HepG2 (cell line): ENCODE data around the gene GPSM1. TPM values are rescaled to one million over a fixed set of nuclear protein-coding genes. Genes with fewer than 3 reads are reported as not detected.

Experiments used
- ATAC-seq: fragments of 200-7000 bp; cut with Tn5 transposase; 3 replicates; pipeline ENCODE4 v1.9.1; 2020; ENCODE audit warnings: mild to moderate bottlenecking, moderate library complexity
- BruUV-seq: library from RNA; stranded (reverse); fragments of 400-500 nt; replicated peaks from 2 replicates; lab custom pipeline; 2021; lab: Mats Ljungman, UMichigan
- CTCF ChIA-PET: fragments of 300-600 bp; formaldehyde crosslinking; extraction: SDS; loops from one replicate; lab custom pipeline; 2021; ENCODE audit warnings: low total read pairs, inconsistent platforms, low intra/inter-chr PET ratio; lab: Yijun Ruan, JAX
- POLR2A ChIA-PET: fragments of 350-600 bp; sonication (Branson Sonifier 250); formaldehyde crosslinking; loops from one replicate; lab custom pipeline; 2020; ENCODE audit warnings: antibody characterized with exemption, inconsistent platforms; lab: Yijun Ruan, JAX
- DNase-seq: peaks from one replicate; pipeline ENCODE4 v3.0.0-alpha.2; 2015; ENCODE audit warnings: low spot score
- FAIRE-seq: peaks from 3 replicates; lab custom pipeline; 2011; peaks lifted over from hg19 to GRCh38; lab: Jason Lieb, UNC
- H2AFZ ChIP-seq: one replicate; pipeline ENCODE4 v1.6.1; 2011; ENCODE audit warnings: low read length, inconsistent platforms
- H3K27ac ChIP-seq: fragments of 300-600 bp; 3 replicates; pipeline ENCODE4 v1.8.0; 2011; ENCODE audit warnings: mixed run types, mild to moderate bottlenecking, mixed read lengths, low read length, inconsistent platforms; ENCODE audit not compliant: insufficient read depth; ENCODE audit errors: extremely low read length
- H3K27me3 ChIP-seq, 2 experiments: fragments of 200-600 bp in 1 of 2; 2 replicates in 1 of 2; 3 replicates in 1 of 2; pipeline versions ENCODE4 v1.6.0 to v1.8.0; 2011; ENCODE audit warnings: low read length in 2 of 2, mild to moderate bottlenecking in 2 of 2, moderate library complexity in 2 of 2, inconsistent platforms in 1 of 2; ENCODE audit not compliant: insufficient read depth in 2 of 2, control insufficient read depth in 1 of 2
- H3K36me3 ChIP-seq, 2 experiments: fragments of 200-600 bp in 1 of 2; replicated peaks in 1 of 2; 2 replicates in 1 of 2; 3 replicates in 1 of 2; pipeline versions ENCODE4 v1.5.1 to v1.8.0; 2011; ENCODE audit warnings: low read length in 2 of 2, inconsistent platforms in 1 of 2; ENCODE audit not compliant: insufficient read depth in 2 of 2, control insufficient read depth in 1 of 2
- H3K4me1 ChIP-seq: 2 replicates; pipeline ENCODE4 v1.5.1; 2012; ENCODE audit warnings: low read length, inconsistent platforms; ENCODE audit not compliant: insufficient read depth
- H3K4me2 ChIP-seq: 2 replicates; pipeline ENCODE4 v1.6.0; 2011; ENCODE audit warnings: low read depth, low read length, inconsistent platforms
- H3K4me3 ChIP-seq, 3 experiments: fragments of 200-600 bp in 1 of 3; sonication (generic), shearing (Covaris generic) in 1 of 3; replicated peaks in 1 of 3; 2 replicates each; pipeline ENCODE4 v1.5.1; 2011 to 2016; ENCODE audit warnings: low read length in 3 of 3, inconsistent platforms in 2 of 3, low read depth in 2 of 3, mild to moderate bottlenecking in 2 of 3, control low read depth in 1 of 3, mixed read lengths in 1 of 3; ENCODE audit not compliant: insufficient read depth in 1 of 3
- H3K79me2 ChIP-seq: one replicate; pipeline ENCODE4 v1.6.1; 2011; ENCODE audit warnings: low read length, inconsistent platforms; ENCODE audit not compliant: insufficient read depth
- H3K9ac ChIP-seq: 2 replicates; pipeline ENCODE4 v1.6.0; 2011; ENCODE audit warnings: mild to moderate bottlenecking, low read depth, low read length, inconsistent platforms; ENCODE audit not compliant: insufficient read depth
- H3K9me3 ChIP-seq: 2 replicates; pipeline ENCODE4 v1.5.1; 2012; ENCODE audit warnings: mild to moderate bottlenecking, low read length
- H4K20me1 ChIP-seq: 2 replicates; pipeline ENCODE4 v1.6.0; 2011; ENCODE audit warnings: inconsistent platforms, mild to moderate bottlenecking, low read length, moderate library complexity; ENCODE audit not compliant: insufficient read depth
- HOXA3 ChIP-seq: sonication (generic); formaldehyde crosslinking; IDR thresholded peaks from 2 replicates; pipeline ENCODE4 v1.5.0; 2020; ENCODE audit warnings: missing genetic modification reagents
- KLF9 ChIP-seq: IDR thresholded peaks from 2 replicates; pipeline ENCODE4 v1.6.1; 2016; ENCODE audit warnings: low read depth
- RFX1 ChIP-seq: fragments of 450-650 bp; IDR thresholded peaks from 2 replicates; pipeline ENCODE4 v1.6.1; 2017
- SKIL ChIP-seq: sonication (generic); formaldehyde crosslinking; IDR thresholded peaks from 2 replicates; pipeline ENCODE4 v1.8.0; 2022; ENCODE audit warnings: missing genetic modification reagents, mild to moderate bottlenecking, moderate library complexity, borderline replicate concordance
- TCF12 ChIP-seq, 2 experiments: fragments of 450-650 bp in 1 of 2; sonication (generic) in 1 of 2; formaldehyde crosslinking in 1 of 2; IDR thresholded peaks; 2 replicates each; pipeline versions ENCODE4 v1.6.1 to v1.8.0; 2017 to 2022; ENCODE audit warnings: antibody characterized with exemption in 1 of 2, mild to moderate bottlenecking in 1 of 2, missing genetic modification reagents in 1 of 2, moderate library complexity in 1 of 2
- ZC3H13 ChIP-seq: sonication (generic); formaldehyde crosslinking; IDR thresholded peaks from 2 replicates; pipeline ENCODE4 v1.8.1; 2023; ENCODE audit warnings: mild to moderate bottlenecking, missing genetic modification reagents, moderate library complexity
- ZNF124 ChIP-seq: sonication (generic); formaldehyde crosslinking; IDR thresholded peaks from 2 replicates; pipeline ENCODE4 v1.4.0; 2020; ENCODE audit warnings: missing genetic modification reagents
- ZNF672 ChIP-seq: sonication (generic); formaldehyde crosslinking; IDR thresholded peaks from 2 replicates; pipeline ENCODE4 v1.8.1; 2022; ENCODE audit warnings: missing genetic modification reagents
- ZXDC ChIP-seq: sonication (generic); formaldehyde crosslinking; IDR thresholded peaks from 2 replicates; pipeline ENCODE4 v1.5.0; 2020; ENCODE audit warnings: mild to moderate bottlenecking, missing genetic modification reagents
- WGBS: methylation state at CpG from one replicate; pipeline ENCODE4 v1.1.6; 2017; ENCODE audit warnings: low lambda C conversion rate; 5-methylcytosine and 5-hydroxymethylcytosine counted together
- in situ Hi-C: cut with HindIII; loops from 2 replicates; pipeline ENCODE4 v1.10.0; 2017; ENCODE audit warnings: low pct_unique_long_range_greater_than_20kb; ENCODE audit not compliant: extremely low pct_ligation_motif_present
- intact Hi-C: fragments of 100-400 bp; cut with micrococcal nuclease; formaldehyde crosslinking; loops from one replicate; pipeline ENCODE4 v1.10.0; 2022; ENCODE audit not compliant: unreplicated experiment
- polyA plus RNA-seq, 8 experiments: library from polyadenylated mRNA; depleted of rRNA in 3 of 8; stranded (reverse) in 7 of 8; unstranded in 1 of 8; fragments of >200 nt; fragmentation: Illumina TruSeq in 4 of 8; extraction: Trizol in 4 of 8; gene quantifications; 2 replicates each; pipeline versions ENCODE4 v1.2.1 to v1.2.3, GENCODE V29; 2011 to 2016; ENCODE audit warnings: low read depth in 4 of 8, missing spikeins in 1 of 8, mixed read lengths in 1 of 8; ENCODE audit not compliant: insufficient read depth in 1 of 8
- total RNA-seq, 5 experiments: library from RNA; depleted of rRNA; stranded (reverse); fragments of >200 nt; fragmentation: Illumina TruSeq; extraction: Trizol; gene quantifications; 2 replicates each; pipeline ENCODE4 v1.2.3, GENCODE V29; 2016; ENCODE audit warnings: low read depth in 1 of 5

GPSM1 gene
- total and polyA plus RNA-seq, 2 of the 13 experiments (the other 11 are each of a cell fraction or from before 2014, with no cell fraction given) = 1.0 to 2.4 TPM

- TF ChIP-seq ZNF124 (CRISPR knock-in tag) = no peak
- TF ChIP-seq SKIL (CRISPR knock-in tag) = no peak
- no peak for TF ChIP-seq KLF9 (CRISPR knock-in tag)
- no peak for TF ChIP-seq TCF12 (IDR thresholded peaks at IDR 0.05)
- TF ChIP-seq TCF12 (CRISPR knock-in tag; IDR thresholded peaks at IDR 0.05) = no peak
These were observed 4.5 kb downstream of the GPSM1 start (continued) for GRCh38 chr9:136331556-136332481.

- no peak for FAIRE-seq
- Histone ChIP-seq H4K20me1 (no peaks in the 10 kb centered on the region), H3K36me3 (no peaks in the 10 kb centered on the region), H3K4me2 (no peak overlapping the region), H3K79me2 (no peaks in the 10 kb centered on the region), H2AFZ (no peak overlapping the region), H3K4me1 (peaks cover 33% of the 10 kb centered on the region), H3K27ac (no peak overlapping the region), H3K9me3 (no peaks in the 10 kb centered on the region)
- TF ChIP-seq ZC3H13 (CRISPR knock-in tag) (no peak), ZXDC (CRISPR knock-in tag) (no peak), RFX1 (peak; percentile 23; the same call in 1 of the 2 replicates), HOXA3 (CRISPR knock-in tag) (no peak), ZNF672 (CRISPR knock-in tag) (no peak)
- TF ChIP-seq, all 625 proteins: peak for 1
- Histone ChIP-seq H3K4me3 (no peak overlapping the region), H3K9ac (no peak overlapping the region), H3K27me3 (peaks cover 17 to 54% of the 10 kb centered on the region in 2 experiments; a peak in 4 of 5 replicates)
- DNase-seq (no peak), ATAC-seq (no peak)
- no TSS peak for BruUV-seq
- ChIA-PET CTCF (no interaction called here), POLR2A (no interaction called here)
- whole genome bisulfite sequencing = 60% methylated on average over 10 of the region's 11 CpGs
- in situ Hi-C loops = loop anchor here (25.0 kb wide), 1 partner anchor 305 kb away; no protein-coding TSS in a partner anchor
- intact Hi-C loops = no loop called here
These were observed 5.2 kb downstream of the GPSM1 start for GRCh38 chr9:136332482-136332983.
